HL-60 (cell line): ENCODE measurements around the gene SIN3B.

Experiments used
- DNase-seq, 2 experiments: peaks; one replicate each; pipeline ENCODE4 v3.0.0-alpha.2; 2010 to 2020; ENCODE audit warnings: low read depth in 1 of 2, low spot score in 1 of 2
- H3K27ac ChIP-seq: fragments of 250-450 bp; sonication (Bioruptor Pico); replicated peaks from 2 replicates; pipeline ENCODE4 v1.5.1; 2020; ENCODE audit warnings: mild to moderate bottlenecking, moderate library complexity
- H3K27me3 ChIP-seq: fragments of 250-450 bp; sonication (Bioruptor Pico); 2 replicates; pipeline ENCODE4 v1.5.1; 2021; ENCODE audit warnings: mild to moderate bottlenecking, moderate library complexity; ENCODE audit not compliant: insufficient read depth, poor library complexity, severe bottlenecking
- H3K4me3 ChIP-seq: replicated peaks from 2 replicates; pipeline ENCODE4 v1.5.1; 2011; ENCODE audit warnings: mild to moderate bottlenecking, control low read depth, low read length; ENCODE audit not compliant: insufficient read depth
- CTCF ChIP-seq: IDR thresholded peaks from one replicate; pipeline ENCODE4 v1.5.1; 2011; ENCODE audit warnings: low read length, control low read depth, inconsistent platforms; ENCODE audit not compliant: insufficient read depth
- GABPA ChIP-seq: IDR thresholded peaks from 2 replicates; pipeline ENCODE4 v1.6.1; 2012; ENCODE audit warnings: low read depth
- POLR2AphosphoS5 ChIP-seq: IDR thresholded peaks from 2 replicates; pipeline ENCODE4 v1.6.1; 2012; ENCODE audit warnings: low read depth
- REST ChIP-seq: IDR thresholded peaks from 2 replicates; pipeline ENCODE4 v1.6.1; 2012; ENCODE audit warnings: low read depth; ENCODE audit not compliant: insufficient replicate concordance
- SPI1 ChIP-seq: IDR thresholded peaks from 2 replicates; pipeline ENCODE4 v1.6.1; 2012; ENCODE audit warnings: low read depth, mild to moderate bottlenecking, borderline replicate concordance

SIN3B gene

GRCh38 chr19:16891696-16892382 lies 62.6 kb downstream of the SIN3B start:
- Histone ChIP-seq H3K27me3 (peaks cover 10% of the 10 kb centered on the region), H3K4me3 (no peak overlapping the region), H3K27ac (no peak overlapping the region)
- TF ChIP-seq CTCF = no peak
- no peak for TF ChIP-seq POLR2AphosphoS5
- no peak for TF ChIP-seq REST
- TF ChIP-seq GABPA = no peak
- no peak for TF ChIP-seq SPI1
- no peak for DNase-seq

GRCh38 chr19:16892436-16892835 lies 63.2 kb downstream of the SIN3B start:
- no peak for TF ChIP-seq SPI1
- TF ChIP-seq POLR2AphosphoS5 = peak; percentile 76
- TF ChIP-seq REST = no peak
- no peak for TF ChIP-seq CTCF

GRCh38 chr19:16892868-16893685 lies 63.9 kb downstream of the SIN3B start:
- no peak overlapping the region for H3K27ac ChIP-seq
- H3K4me3 ChIP-seq = no peak overlapping the region
- peaks cover 16% of the 10 kb centered on the region for H3K27me3 ChIP-seq
- no peak for DNase-seq
- TF ChIP-seq POLR2AphosphoS5 (no peak), GABPA (no peak), REST (no peak), SPI1 (no peak), CTCF (no peak)

More at GRCh38 chr19:16892436-16892835, 63.2 kb downstream of the SIN3B start:
- Histone ChIP-seq H3K27me3 (peaks cover 12% of the 10 kb centered on the region), H3K4me3 (no peak overlapping the region), H3K27ac (no peak overlapping the region)
- DNase-seq = no peak
